Endodermal cell (in vitro differentiated cells): ENCODE measurements around the gene SHISA9. TPM values are rescaled to one million over a fixed set of nuclear protein-coding genes. Genes with fewer than 3 reads are reported as not detected.
A peak's percentile ranks its signal among the peaks of the same experiment; 100 is the strongest.

Experiments used
- DNase-seq: peaks from one replicate; pipeline ENCODE4 v3.0.0-alpha.2; 2017
- H3K27ac ChIP-seq: 2 replicates; pipeline ENCODE4 v1.5.1; 2013; ENCODE audit warnings: mild to moderate bottlenecking, low read depth, low read length, moderate library complexity
- H3K27me3 ChIP-seq: 2 replicates; pipeline ENCODE4 v1.6.1; 2013; ENCODE audit warnings: mild to moderate bottlenecking, low read length, moderate library complexity; ENCODE audit not compliant: insufficient read depth, control insufficient read depth, poor library complexity, severe bottlenecking
- H3K36me3 ChIP-seq: 2 replicates; pipeline ENCODE4 v1.7.0; 2013; ENCODE audit warnings: mild to moderate bottlenecking, low read length, moderate library complexity; ENCODE audit not compliant: control insufficient read depth, insufficient read depth
- H3K4me1 ChIP-seq: one replicate; pipeline ENCODE4 v1.7.0; 2013; ENCODE audit warnings: low read length; ENCODE audit not compliant: control insufficient read depth, insufficient read depth
- H3K4me3 ChIP-seq: 2 replicates; pipeline ENCODE4 v1.5.1; 2013; ENCODE audit warnings: mild to moderate bottlenecking, low read length, moderate library complexity
- H3K9ac ChIP-seq: 2 replicates; pipeline ENCODE4 v1.6.1; 2013; ENCODE audit warnings: mild to moderate bottlenecking, low read length, moderate library complexity; ENCODE audit not compliant: poor library complexity, severe bottlenecking; ENCODE audit errors: extremely low read depth
- H3K9me3 ChIP-seq: 2 replicates; pipeline ENCODE4 v1.6.1; 2013; ENCODE audit warnings: mild to moderate bottlenecking, low read length, moderate library complexity; ENCODE audit not compliant: control insufficient read depth
- H3K27ac Mint-ChIP-seq: 2 replicates; pipeline ENCODE4 v1.8.0; 2020; ENCODE audit warnings: mixed read lengths
- H3K27me3 Mint-ChIP-seq: 2 replicates; pipeline ENCODE4 v1.8.0; 2021; ENCODE audit warnings: mild to moderate bottlenecking, mixed read lengths; ENCODE audit not compliant: insufficient read depth
- H3K36me3 Mint-ChIP-seq: 2 replicates; pipeline ENCODE4 v1.8.0; 2020; ENCODE audit warnings: low read depth, mixed read lengths
- H3K4me1 Mint-ChIP-seq: 2 replicates; pipeline ENCODE4 v1.8.0; 2020; ENCODE audit warnings: mixed read lengths
- H3K4me3 Mint-ChIP-seq: 2 replicates; pipeline ENCODE4 v1.8.0; 2020; ENCODE audit warnings: mild to moderate bottlenecking, moderate library complexity, mixed read lengths
- H3K9me3 Mint-ChIP-seq: 2 replicates; pipeline ENCODE4 v1.8.0; 2020; ENCODE audit warnings: mild to moderate bottlenecking, mixed read lengths
- WGBS, 2 experiments: methylation state at CpG; one replicate each; pipeline versions ENCODE4 v1.1.5 to v1.1.7; 2013; ENCODE audit warnings: missing lambda C conversion rate in 2 of 2, mixed read lengths in 1 of 2; ENCODE audit not compliant: insufficient coverage in 1 of 2, insufficient read length in 1 of 2; 5-methylcytosine and 5-hydroxymethylcytosine counted together
- total RNA-seq, 2 donors: library from RNA; stranded (reverse); fragmentation: NEBNext Ultra II Directional in 1 of 2; extraction: Animal tissue kit (Norgen Biotek cat#: 25700) in 1 of 2; gene quantifications; 2 replicates in 1 of 2; 3 replicates in 1 of 2; pipeline ENCODE4 v1.2.1, GENCODE V29; 2021
- TF ChIP-seq, protein P1 (sequence below): fragments of 200-600 bp; sonication (generic); conservative IDR thresholded peaks from 2 replicates; pipeline ENCODE4 v1.5.0; 2021; ENCODE audit warnings: antibody characterized with exemption, mild to moderate bottlenecking

The SHISA9 gene
- total RNA-seq, 2 donors from 2014 or later: 5.2 to 27.8 TPM

DNA sequence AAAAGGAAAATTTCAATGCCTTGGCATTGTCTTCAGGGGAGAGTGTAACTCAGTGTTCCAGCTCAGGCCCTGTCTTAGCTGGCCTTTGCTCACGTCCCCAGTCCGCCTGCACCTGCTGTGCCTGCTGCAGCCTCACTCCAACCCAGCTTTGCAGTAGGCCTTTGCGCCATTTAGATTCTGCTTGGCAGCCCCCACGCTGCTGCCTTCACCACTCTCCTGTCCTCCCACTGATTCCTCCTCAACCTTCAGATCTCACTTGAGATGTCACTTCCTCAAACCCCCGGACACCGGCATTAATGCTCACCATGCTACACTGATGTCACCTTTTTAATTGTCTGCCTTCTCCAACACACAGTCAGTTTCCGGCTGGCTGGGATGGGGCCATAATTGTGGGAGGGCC, 166.2 kb downstream of the SHISA9 start:
- TF ChIP-seq, protein P1, sequence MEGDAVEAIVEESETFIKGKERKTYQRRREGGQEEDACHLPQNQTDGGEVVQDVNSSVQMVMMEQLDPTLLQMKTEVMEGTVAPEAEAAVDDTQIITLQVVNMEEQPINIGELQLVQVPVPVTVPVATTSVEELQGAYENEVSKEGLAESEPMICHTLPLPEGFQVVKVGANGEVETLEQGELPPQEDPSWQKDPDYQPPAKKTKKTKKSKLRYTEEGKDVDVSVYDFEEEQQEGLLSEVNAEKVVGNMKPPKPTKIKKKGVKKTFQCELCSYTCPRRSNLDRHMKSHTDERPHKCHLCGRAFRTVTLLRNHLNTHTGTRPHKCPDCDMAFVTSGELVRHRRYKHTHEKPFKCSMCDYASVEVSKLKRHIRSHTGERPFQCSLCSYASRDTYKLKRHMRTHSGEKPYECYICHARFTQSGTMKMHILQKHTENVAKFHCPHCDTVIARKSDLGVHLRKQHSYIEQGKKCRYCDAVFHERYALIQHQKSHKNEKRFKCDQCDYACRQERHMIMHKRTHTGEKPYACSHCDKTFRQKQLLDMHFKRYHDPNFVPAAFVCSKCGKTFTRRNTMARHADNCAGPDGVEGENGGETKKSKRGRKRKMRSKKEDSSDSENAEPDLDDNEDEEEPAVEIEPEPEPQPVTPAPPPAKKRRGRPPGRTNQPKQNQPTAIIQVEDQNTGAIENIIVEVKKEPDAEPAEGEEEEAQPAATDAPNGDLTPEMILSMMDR: no peak
- Histone ChIP-seq H3K36me3 (no peaks in the 10 kb centered on the region), H3K4me1 (peaks cover 7% of the 10 kb centered on the region), H3K27me3 (no peaks in the 10 kb centered on the region), H3K27ac (no peak overlapping the region), H3K9ac (no peak overlapping the region), H3K4me3 (no peak overlapping the region), H3K9me3 (peaks cover 8% of the 10 kb centered on the region)
- no peaks in the 10 kb centered on the region for H3K27me3 Mint-ChIP-seq
- H3K4me1 Mint-ChIP-seq: peaks cover 20% of the 10 kb centered on the region
- H3K9me3 Mint-ChIP-seq: peaks cover 6% of the 10 kb centered on the region
- H3K27ac Mint-ChIP-seq: no peak overlapping the region
- DNase-seq: no peak
- H3K36me3 Mint-ChIP-seq: no peaks in the 10 kb centered on the region
- 95 to 100% methylated on average over 1 to 7 of the region's 7 CpGs for WGBS, 2 experiments
- H3K4me3 Mint-ChIP-seq: no peak overlapping the region

DNA sequence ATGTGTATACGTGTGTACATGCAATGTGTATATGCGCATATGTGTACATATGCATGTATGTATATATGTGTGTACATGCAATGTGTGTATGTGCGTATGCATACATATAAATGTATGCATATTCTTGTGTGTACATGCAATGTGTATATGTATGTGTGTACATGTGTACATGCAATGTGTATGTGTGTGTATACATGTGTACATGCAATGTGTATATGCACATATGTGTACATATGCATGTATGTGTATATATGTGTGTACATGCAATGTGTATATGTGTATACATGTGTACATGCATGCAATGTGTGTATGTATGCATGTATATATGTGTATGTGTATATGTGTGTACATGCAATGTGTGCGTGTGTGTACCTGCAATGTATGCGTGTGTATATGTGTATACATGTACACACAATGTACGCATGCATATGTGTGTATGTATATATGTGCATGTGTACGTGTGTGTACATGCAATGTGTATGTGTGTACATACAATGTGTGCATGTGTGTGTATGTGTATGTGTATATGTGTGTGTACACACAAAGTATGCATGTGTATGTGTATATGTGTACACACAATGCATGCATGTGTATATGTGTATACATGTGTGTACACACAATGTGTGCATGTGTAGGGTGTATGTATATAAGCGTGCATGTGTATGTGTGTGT, 167.7 kb downstream of the SHISA9 start:
- peaks cover 6% of the 10 kb centered on the region for H3K9me3 Mint-ChIP-seq
- 92 to 98% methylated on average over 8 of the region's 8 CpGs for WGBS, 2 experiments
- no peak overlapping the region for H3K4me3 Mint-ChIP-seq
- H3K27ac Mint-ChIP-seq: no peak overlapping the region
- H3K36me3 ChIP-seq: no peaks in the 10 kb centered on the region
- no peak overlapping the region for H3K9ac ChIP-seq
- peaks cover 7% of the 10 kb centered on the region for H3K4me1 ChIP-seq
- TF ChIP-seq, protein P1: no peak
- H3K4me3 ChIP-seq: no peak overlapping the region
- no peaks in the 10 kb centered on the region for H3K36me3 Mint-ChIP-seq
- H3K27ac ChIP-seq: no peak overlapping the region
- H3K4me1 Mint-ChIP-seq: peaks cover 19% of the 10 kb centered on the region
- DNase-seq: no peak
- no peaks in the 10 kb centered on the region for H3K27me3 ChIP-seq
- H3K27me3 Mint-ChIP-seq: no peaks in the 10 kb centered on the region
- peaks cover 8% of the 10 kb centered on the region for H3K9me3 ChIP-seq

DNA sequence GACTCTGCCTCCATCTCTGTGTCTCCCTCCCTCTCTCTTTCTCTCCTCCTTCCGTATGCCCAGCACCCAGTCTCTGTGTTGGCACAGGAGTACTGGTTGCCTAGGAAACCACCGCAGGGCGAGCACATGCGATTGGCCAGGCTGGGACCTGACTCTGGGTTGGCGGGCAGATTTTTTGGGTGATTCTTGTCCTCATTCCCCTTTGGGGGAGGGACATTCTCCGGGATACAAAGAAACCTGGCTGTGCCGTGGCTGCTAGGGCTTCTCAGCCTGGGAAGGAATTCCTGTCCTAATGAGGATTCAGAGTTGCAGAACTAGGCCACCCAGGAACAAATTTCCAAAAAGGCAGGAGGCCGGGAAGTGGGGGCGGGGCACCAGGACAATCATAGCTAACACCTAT, 168.9 kb downstream of the SHISA9 start:
- peaks cover 8% of the 10 kb centered on the region for H3K9me3 ChIP-seq
- TF ChIP-seq, protein P1: no peak
- no peak overlapping the region for H3K4me3 ChIP-seq
- H3K36me3 ChIP-seq: no peaks in the 10 kb centered on the region
- H3K27me3 Mint-ChIP-seq: no peaks in the 10 kb centered on the region
- H3K9ac ChIP-seq: peak overlapping the region; percentile 19
- H3K4me1 Mint-ChIP-seq: peaks cover 14% of the 10 kb centered on the region
- no peak overlapping the region for H3K27ac ChIP-seq
- H3K4me3 Mint-ChIP-seq: peak overlapping the region; percentile 12
- peaks cover 6% of the 10 kb centered on the region for H3K9me3 Mint-ChIP-seq
- H3K27me3 ChIP-seq: no peaks in the 10 kb centered on the region
- H3K4me1 ChIP-seq: peaks cover 5% of the 10 kb centered on the region
- peak overlapping the region; percentile 76 for H3K27ac Mint-ChIP-seq
- DNase-seq: peak; percentile 91
- 29% methylated on average over 6 to 9 of the region's 9 CpGs for WGBS, 2 experiments
- H3K36me3 Mint-ChIP-seq: no peaks in the 10 kb centered on the region
